Duodenal mucosa (tissue), 2 donors: ENCODE measurements around the gene OLFM4.

Source experiments
- H3K27ac ChIP-seq: one replicate; pipeline ENCODE4 v1.7.0; 2013; ENCODE audit warnings: low read depth, low read length
- H3K27me3 ChIP-seq, 2 donors: one replicate each; pipeline ENCODE4 v1.7.0; 2013; ENCODE audit warnings: low read length in 2 of 2, control low read depth in 1 of 2; ENCODE audit not compliant: insufficient read depth in 2 of 2, control insufficient read depth in 1 of 2
- H3K36me3 ChIP-seq, 2 donors: one replicate each; pipeline ENCODE4 v1.7.0; 2013; ENCODE audit warnings: low read length in 2 of 2, control low read depth in 1 of 2; ENCODE audit not compliant: insufficient read depth in 2 of 2, control insufficient read depth in 1 of 2
- H3K4me1 ChIP-seq, 2 donors: one replicate each; pipeline ENCODE4 v1.7.0; 2013; ENCODE audit warnings: low read length in 2 of 2, control low read depth in 1 of 2; ENCODE audit not compliant: insufficient read depth in 2 of 2, control insufficient read depth in 1 of 2
- H3K4me3 ChIP-seq, 2 donors: one replicate each; pipeline ENCODE4 v1.7.0; 2013; ENCODE audit warnings: low read length in 2 of 2, low read depth in 1 of 2
- H3K9ac ChIP-seq, 2 donors: one replicate each; pipeline ENCODE4 v1.7.0; 2013; ENCODE audit warnings: low read length in 2 of 2, low read depth in 1 of 2
- H3K9me3 ChIP-seq, 2 donors: one replicate each; pipeline ENCODE4 v1.7.0; 2013; ENCODE audit warnings: low read length in 2 of 2, control low read depth in 1 of 2; ENCODE audit not compliant: control insufficient read depth in 1 of 2

Gene OLFM4

GRCh38 chr13:52997951-52998876 lies 30.4 kb upstream of the OLFM4 start:
- Histone ChIP-seq H3K4me1 (peaks cover 5 to 10% of the 10 kb centered on the region in 2 donors), H3K9me3 (no peaks in the 10 kb centered on the region), H3K27me3 (no peaks in the 10 kb centered on the region), H3K36me3 (no peaks in the 10 kb centered on the region), H3K27ac (no peak overlapping the region), H3K4me3 (no peak overlapping the region), H3K9ac (no peak overlapping the region)

GRCh38 chr13:52999093-52999696 lies 29.4 kb upstream of the OLFM4 start:
- H3K27ac ChIP-seq: no peak overlapping the region
- H3K36me3 ChIP-seq: no peaks in the 10 kb centered on the region

GRCh38 chr13:53001444-53002225 lies 27.0 kb upstream of the OLFM4 start:
- no peaks in the 10 kb centered on the region for H3K36me3 ChIP-seq
- no peak overlapping the region for H3K4me3 ChIP-seq
- H3K4me1 ChIP-seq: peaks cover 5% of the 10 kb centered on the region in 2 donors
- H3K27ac ChIP-seq: no peak overlapping the region
- no peak overlapping the region for H3K9ac ChIP-seq
- H3K27me3 ChIP-seq: no peaks in the 10 kb centered on the region
- no peaks in the 10 kb centered on the region for H3K9me3 ChIP-seq

More at GRCh38 chr13:52999093-52999696, 29.4 kb upstream of the OLFM4 start:
- Histone ChIP-seq H3K9me3 (no peaks in the 10 kb centered on the region), H3K27me3 (no peaks in the 10 kb centered on the region), H3K9ac (no peak overlapping the region), H3K4me1 (peaks cover 5 to 10% of the 10 kb centered on the region in 2 donors), H3K4me3 (peak overlapping the region in 1 of 2 donors; percentile 49)

GRCh38 chr13:53004573-53004972 lies 24.0 kb upstream of the OLFM4 start:
- H3K9me3 ChIP-seq: no peaks in the 10 kb centered on the region
- H3K27me3 ChIP-seq: no peaks in the 10 kb centered on the region
- no peak overlapping the region for H3K27ac ChIP-seq
- H3K4me3 ChIP-seq: no peak overlapping the region
- no peak overlapping the region for H3K9ac ChIP-seq
- peaks cover 11 to 18% of the 10 kb centered on the region in 2 donors for H3K4me1 ChIP-seq
- H3K36me3 ChIP-seq: no peaks in the 10 kb centered on the region

- peaks cover 19 to 20% of the 10 kb centered on the region in 2 donors for H3K4me1 ChIP-seq
- H3K27me3 ChIP-seq: no peaks in the 10 kb centered on the region
- H3K9ac ChIP-seq: no peak overlapping the region
- H3K9me3 ChIP-seq: no peaks in the 10 kb centered on the region
- H3K36me3 ChIP-seq: no peaks in the 10 kb centered on the region
- no peak overlapping the region for H3K27ac ChIP-seq
- H3K4me3 ChIP-seq: no peak overlapping the region
Measured at GRCh38 chr13:53005626-53006025, 23.0 kb upstream of the OLFM4 start.

GRCh38 chr13:53007872-53008271 lies 20.7 kb upstream of the OLFM4 start:
- Histone ChIP-seq H3K36me3 (no peaks in the 10 kb centered on the region), H3K4me1 (peaks cover 37 to 39% of the 10 kb centered on the region in 2 donors), H3K27me3 (no peaks in the 10 kb centered on the region), H3K4me3 (no peak overlapping the region), H3K9ac (no peak overlapping the region), H3K27ac (no peak overlapping the region), H3K9me3 (no peaks in the 10 kb centered on the region)

- Histone ChIP-seq H3K4me3 (no peak overlapping the region), H3K27ac (no peak overlapping the region), H3K9ac (no peak overlapping the region), H3K4me1 (peaks cover 52 to 54% of the 10 kb centered on the region in 2 donors), H3K9me3 (no peaks in the 10 kb centered on the region), H3K27me3 (no peaks in the 10 kb centered on the region), H3K36me3 (no peaks in the 10 kb centered on the region)
Measured at GRCh38 chr13:53010374-53011105, 18.1 kb upstream of the OLFM4 start.

GRCh38 chr13:53012707-53013106 lies 15.9 kb upstream of the OLFM4 start:
- Histone ChIP-seq H3K9ac (no peak overlapping the region), H3K27me3 (no peaks in the 10 kb centered on the region), H3K4me3 (no peak overlapping the region), H3K4me1 (peaks cover 57 to 65% of the 10 kb centered on the region in 2 donors), H3K9me3 (no peaks in the 10 kb centered on the region), H3K36me3 (no peaks in the 10 kb centered on the region), H3K27ac (no peak overlapping the region)

GRCh38 chr13:53013113-53013512 lies 15.5 kb upstream of the OLFM4 start:
- Histone ChIP-seq H3K4me1 (peaks cover 57 to 69% of the 10 kb centered on the region in 2 donors), H3K9me3 (no peaks in the 10 kb centered on the region), H3K4me3 (no peak overlapping the region), H3K27me3 (no peaks in the 10 kb centered on the region), H3K9ac (no peak overlapping the region), H3K36me3 (no peaks in the 10 kb centered on the region), H3K27ac (no peak overlapping the region)
